ENCODE results near the gene ETV5. TPM values are rescaled to one million over a fixed set of nuclear protein-coding genes. Genes with fewer than 3 reads are reported as not detected.

Gene ETV5
- polyA plus RNA-seq, 1 donor from 2014 or later = 0.30 TPM

GRCh38 chr3:186052096-186052840, 56.6 kb downstream of the ETV5 start:
- Histone ChIP-seq H3K9ac (ENCODE audit: low read length) (no peak overlapping the region), H3K79me2 (replicated peaks; ENCODE audit: insufficient read depth, low read length) (no peaks in the 10 kb centered on the region), H3K9me2 (ENCODE audit: insufficient read depth, low read length) (no peaks in the 10 kb centered on the region), H4K20me1 (ENCODE audit: insufficient read depth) (no peaks in the 10 kb centered on the region), H2AFZ (ENCODE audit: low read depth, low read length) (no peak overlapping the region), H3K9me3 (ENCODE audit: low read length) (no peaks in the 10 kb centered on the region), H3K4me3 (ENCODE audit: low read length) (no peak overlapping the region), H3K36me3 (ENCODE audit: insufficient read depth, low read length) (no peaks in the 10 kb centered on the region), H3K27ac (ENCODE audit: low read length) (no peak overlapping the region), H3K4me2 (ENCODE audit: low read length) (no peak overlapping the region), H3K27me3 (ENCODE audit: insufficient read depth, low read depth, low read length) (no peaks in the 10 kb centered on the region), H3F3A (ENCODE audit: insufficient read depth, low read length, poor library complexity, severe bottlenecking) (no peaks in the 10 kb centered on the region)
- TF ChIP-seq SMC3 (conservative IDR thresholded peaks at IDR 0.05; ENCODE audit: poor library complexity) (no peak), MXI1 (conservative IDR thresholded peaks at IDR 0.05; ENCODE audit: poor library complexity, severe bottlenecking) (no peak), TAF1 (IDR thresholded peaks at IDR 0.05; ENCODE audit: low read depth) (no peak), EP300 (conservative IDR thresholded peaks at IDR 0.05; ENCODE audit: poor library complexity, severe bottlenecking) (no peak), POLR2AphosphoS5 (IDR thresholded peaks at IDR 0.05) (no peak), REST (IDR thresholded peaks at IDR 0.05; ENCODE audit: borderline replicate concordance) (no peak), RAD21 (conservative IDR thresholded peaks at IDR 0.05) (no peak)

- Histone ChIP-seq H3K9ac (ENCODE audit: low read length) (no peak overlapping the region), H3K9me2 (ENCODE audit: insufficient read depth, low read length) (no peaks in the 10 kb centered on the region), H3K27ac (ENCODE audit: low read length) (no peak overlapping the region), H3K9me3 (ENCODE audit: low read length) (no peaks in the 10 kb centered on the region), H3K36me3 (ENCODE audit: insufficient read depth, low read length) (no peaks in the 10 kb centered on the region), H3K27me3 (ENCODE audit: insufficient read depth, low read depth, low read length) (no peaks in the 10 kb centered on the region), H2AFZ (ENCODE audit: low read depth, low read length) (no peak overlapping the region), H4K20me1 (ENCODE audit: insufficient read depth) (no peaks in the 10 kb centered on the region), H3K4me3 (ENCODE audit: low read length) (no peak overlapping the region), H3F3A (ENCODE audit: insufficient read depth, low read length, poor library complexity, severe bottlenecking) (no peaks in the 10 kb centered on the region), H3K79me2 (replicated peaks; ENCODE audit: insufficient read depth, low read length) (no peaks in the 10 kb centered on the region), H3K4me2 (ENCODE audit: low read length) (no peak overlapping the region)
- TF ChIP-seq REST (IDR thresholded peaks at IDR 0.05; ENCODE audit: borderline replicate concordance) (no peak), EZH2 (IDR thresholded peaks at IDR 0.05; ENCODE audit: borderline replicate concordance, insufficient read depth, low read length, poor library complexity, severe bottlenecking) (no peak), MXI1 (conservative IDR thresholded peaks at IDR 0.05; ENCODE audit: poor library complexity, severe bottlenecking) (no peak), EP300 (conservative IDR thresholded peaks at IDR 0.05; ENCODE audit: poor library complexity, severe bottlenecking) (no peak), POLR2AphosphoS5 (IDR thresholded peaks at IDR 0.05) (no peak), SMC3 (conservative IDR thresholded peaks at IDR 0.05; ENCODE audit: poor library complexity) (no peak), RAD21 (conservative IDR thresholded peaks at IDR 0.05) (no peak), TAF1 (IDR thresholded peaks at IDR 0.05; ENCODE audit: low read depth) (no peak), CTCF (IDR thresholded peaks at IDR 0.05; ENCODE audit: poor library complexity, severe bottlenecking) (no peak)
These were observed 59.9 kb downstream of the ETV5 start for GRCh38 chr3:186049001-186049400.
